NCI-H446 (cell line): ENCODE data around the gene ZNF91.
"Not testable (repeated sequence)": the region's sequence is repeated elsewhere in the genome, so short reads cannot be mapped to it uniquely, and the experiment has no call there.

Source experiments
- DNase-seq, 2 experiments: peaks; one replicate each; lab custom pipeline; 2025; lab: John Stamatoyannopoulos, UW

The ZNF91 gene

GRCh38 chr19:23395722-23396117, 449 bp upstream of the ZNF91 start:
- DNase-seq, result not testable (repeated sequence)

- no peak for DNase-seq
Observed at GRCh38 chr19:23394511-23394910, 760 bp downstream of the ZNF91 start.

- no peak for DNase-seq
Observed at GRCh38 chr19:23393121-23393520, 2.1 kb downstream of the ZNF91 start.

GRCh38 chr19:23391236-23391635, 4.0 kb downstream of the ZNF91 start:
- no peak for DNase-seq

- no peak for DNase-seq
Observed at GRCh38 chr19:23385404-23385803, 9.9 kb downstream of the ZNF91 start.

- no peak for DNase-seq
Observed at GRCh38 chr19:23384858-23385257, 10.4 kb downstream of the ZNF91 start.

- DNase-seq, result no peak
Observed at GRCh38 chr19:23384166-23384565, 11.1 kb downstream of the ZNF91 start.

GRCh38 chr19:23382955-23383354, 12.3 kb downstream of the ZNF91 start:
- no peak for DNase-seq

- no peak for DNase-seq
Observed at GRCh38 chr19:23381114-23381513, 14.2 kb downstream of the ZNF91 start.

- not testable (repeated sequence) for DNase-seq
Observed at GRCh38 chr19:23379671-23380070, 15.6 kb downstream of the ZNF91 start.

- no peak for DNase-seq
Observed at GRCh38 chr19:23378948-23379347, 16.3 kb downstream of the ZNF91 start.

- DNase-seq, result no peak
Observed at GRCh38 chr19:23377276-23377675, 18.0 kb downstream of the ZNF91 start.

- DNase-seq, result no peak
Observed at GRCh38 chr19:23366437-23366836, 28.8 kb downstream of the ZNF91 start.

GRCh38 chr19:23366031-23366430, 29.2 kb downstream of the ZNF91 start:
- DNase-seq, result not testable (repeated sequence)

GRCh38 chr19:23365222-23365621, 30.0 kb downstream of the ZNF91 start:
- DNase-seq, result no peak

- not testable (repeated sequence) for DNase-seq
Observed at GRCh38 chr19:23361843-23362242, 33.4 kb downstream of the ZNF91 start.

- no peak for DNase-seq
Observed at GRCh38 chr19:23351806-23352205, 43.5 kb downstream of the ZNF91 start.

- no peak for DNase-seq
Observed at GRCh38 chr19:23346696-23347095, 48.6 kb downstream of the ZNF91 start.

GRCh38 chr19:23345838-23346237, 49.4 kb downstream of the ZNF91 start:
- no peak for DNase-seq

- no peak for DNase-seq
Observed at GRCh38 chr19:23343434-23344010, 51.7 kb downstream of the ZNF91 start.

GRCh38 chr19:23328211-23328610, 67.1 kb downstream of the ZNF91 start:
- no peak for DNase-seq

- DNase-seq, result no peak
Observed at GRCh38 chr19:23321953-23322549, 73.2 kb downstream of the ZNF91 start.

GRCh38 chr19:23321403-23321802, 73.9 kb downstream of the ZNF91 start:
- DNase-seq, result not testable (repeated sequence)

GRCh38 chr19:23319571-23319970, 75.7 kb downstream of the ZNF91 start:
- not testable (repeated sequence) for DNase-seq
